MM.1S (cell line): Measurements from ENCODE around the gene TYRO3.

Experiments used
- CTCF ChIP-seq: fragments of 300-600 bp; sonication (generic); IDR thresholded peaks from 2 replicates; pipeline ENCODE4 v1.5.1; 2016; ENCODE audit warnings: antibody characterized with exemption, low read length, mixed read lengths
- EZH2 ChIP-seq: fragments of 300-600 bp; sonication (generic); optimal IDR thresholded peaks from 2 replicates; pipeline ENCODE3; 2017; ENCODE audit warnings: low read depth, mild to moderate bottlenecking, antibody characterized with exemption, low read length, mixed read lengths
- EZH2phosphoT487 ChIP-seq: fragments of 300-600 bp; sonication (generic); IDR thresholded peaks from 2 replicates; pipeline ENCODE4 v1.6.1; 2018; ENCODE audit warnings: antibody characterized with exemption, low read length

GRCh38 chr15:41606997-41607396 is 48.0 kb downstream of the TYRO3 start:
- no peak for TF ChIP-seq CTCF
- TF ChIP-seq EZH2, result no peak
- TF ChIP-seq EZH2phosphoT487, result no peak
